Sigmoid colon (tissue), 7 donors: ENCODE measurements around the gene FASTK. TPM values are rescaled to one million over a fixed set of nuclear protein-coding genes. Genes with fewer than 3 reads are reported as not detected.
A peak's percentile ranks its signal among the peaks of the same experiment; 100 is the strongest.

Source experiments
- DNase-seq: peaks from one replicate; pipeline ENCODE4 v3.0.0-alpha.2; 2019
- H3K27ac ChIP-seq, 4 donors: fragments of 200-600 bp; sonication (generic); one replicate each; pipeline ENCODE4 v1.5.1; 2016 to 2019; ENCODE audit warnings: mild to moderate bottlenecking in 1 of 4
- H3K27me3 ChIP-seq, 3 donors: fragments of 200-600 bp; sonication (generic); one replicate each; pipeline ENCODE4 v1.5.1; 2019; ENCODE audit warnings: mild to moderate bottlenecking in 1 of 3
- H3K36me3 ChIP-seq, 4 donors: fragments of 200-600 bp; sonication (generic); one replicate each; pipeline ENCODE4 v1.5.1; 2016 to 2019
- H3K4me1 ChIP-seq, 4 donors: fragments of 200-600 bp; sonication (generic); one replicate each; pipeline ENCODE4 v1.5.1; 2017 to 2019
- H3K4me3 ChIP-seq, 4 donors: fragments of 200-600 bp; sonication (generic); one replicate each; pipeline ENCODE4 v1.5.1; 2017 to 2019; ENCODE audit warnings: mild to moderate bottlenecking in 2 of 4, moderate library complexity in 1 of 4
- H3K9me3 ChIP-seq, 4 donors: fragments of 200-600 bp in 3 of 4; sonication (generic) in 3 of 4; one replicate each; pipeline versions ENCODE4 v1.5.1 to v1.6.1; 2013 to 2019
- CTCF ChIP-seq, 4 experiments: fragments of 450-650 bp in 3 of 4; fragments of 200-600 bp in 1 of 4; IDR thresholded peaks; one replicate each; pipeline ENCODE4 v1.5.1; 2016 to 2019; ENCODE audit warnings: antibody characterized with exemption in 4 of 4, mild to moderate bottlenecking in 3 of 4, moderate library complexity in 2 of 4
- EP300 ChIP-seq, 4 donors: sonication (generic); formaldehyde crosslinking; IDR thresholded peaks; one replicate each; pipeline ENCODE4 v1.6.1; 2017; ENCODE audit warnings: antibody characterized with exemption in 4 of 4
- POLR2A ChIP-seq, 2 donors: fragments of 450-650 bp; IDR thresholded peaks; one replicate each; pipeline ENCODE4 v1.6.1; 2016; ENCODE audit warnings: antibody characterized with exemption in 2 of 2, mild to moderate bottlenecking in 2 of 2, moderate library complexity in 2 of 2
- POLR2AphosphoS5 ChIP-seq, 4 donors: sonication (generic); formaldehyde crosslinking; IDR thresholded peaks; one replicate each; pipeline ENCODE4 v1.6.1; 2017; ENCODE audit warnings: antibody characterized with exemption in 4 of 4
- WGBS, 2 donors: extraction: QIAGEN DNeasy Blood & Tissue Kit; methylation state at CpG; one replicate each; pipeline ENCODE4 v1.1.7; 2013; 5-methylcytosine and 5-hydroxymethylcytosine counted together
- intact Hi-C: fragments of 100-400 bp; cut with DNase I; formaldehyde crosslinking; loops from one replicate; pipeline ENCODE4 v1.15.1; 2023
- polyA plus RNA-seq, 3 donors: library from polyadenylated mRNA; stranded (reverse); fragments of 200-250 nt; gene quantifications; one replicate each; pipeline ENCODE4 v1.2.3, GENCODE V29; 2013
- total RNA-seq, 4 donors: library from RNA; depleted of rRNA; stranded (reverse); fragments of >200 nt; gene quantifications; one replicate each; pipeline ENCODE4 v1.1.0, GENCODE V29; 2016
- donor health status: healthy with polysubstance abuse.
- donor health status: Bipolar disorder and iron deficiency.
- donor health status: healthy.

FASTK gene
- total and polyA plus RNA-seq, 7 donors: 61.3 to 124 (median 65.0) TPM

GRCh38 chr7:151091988-151092387, 11.4 kb upstream of the FASTK start:
- Histone ChIP-seq H3K27me3 (no peaks in the 10 kb centered on the region), H3K36me3 (peaks cover 0 to 3% (median 1%) of the 10 kb centered on the region in 4 donors), H3K9me3 (no peaks in the 10 kb centered on the region), H3K4me1 (peaks cover 0 to 66% (median 53%) of the 10 kb centered on the region in 4 donors), H3K27ac (no peak overlapping the region), H3K4me3 (no peak overlapping the region)
- DNase-seq: no peak
- TF ChIP-seq POLR2AphosphoS5 (IDR thresholded peaks at IDR 0.05) (no peak), CTCF (IDR thresholded peaks at IDR 0.05) (no peak), EP300 (IDR thresholded peaks at IDR 0.05) (no peak), POLR2A (IDR thresholded peaks at IDR 0.05) (no peak)
- 91 to 94% methylated on average over 14 of the region's 14 CpGs for WGBS, 2 donors
- intact Hi-C loops: no loop called here

- peak overlapping the region in 2 of 4 donors; percentile 86 to 96 for H3K27ac ChIP-seq
- no peak for TF ChIP-seq POLR2A (IDR thresholded peaks at IDR 0.05)
- TF ChIP-seq CTCF (IDR thresholded peaks at IDR 0.05): peak in 2 of 4 experiments; percentile 30 to 31
- no peaks in the 10 kb centered on the region for H3K27me3 ChIP-seq
- no peak overlapping the region for H3K4me3 ChIP-seq
- DNase-seq: no peak
- peaks cover 0 to 3% (median 1%) of the 10 kb centered on the region in 4 donors for H3K36me3 ChIP-seq
- peaks cover 0 to 66% (median 53%) of the 10 kb centered on the region in 4 donors for H3K4me1 ChIP-seq
- 38 to 58% methylated on average over 6 of the region's 6 CpGs for WGBS, 2 donors
- H3K9me3 ChIP-seq: no peaks in the 10 kb centered on the region
- intact Hi-C loops: no loop called here
Observed at GRCh38 chr7:151091431-151091830, 10.8 kb upstream of the FASTK start.

GRCh38 chr7:151091003-151091402, 10.4 kb upstream of the FASTK start:
- DNase-seq: no peak
- Histone ChIP-seq H3K4me1 (peaks cover 0 to 66% (median 53%) of the 10 kb centered on the region in 4 donors), H3K36me3 (peaks cover 0 to 3% (median 1%) of the 10 kb centered on the region in 4 donors), H3K9me3 (no peaks in the 10 kb centered on the region), H3K27me3 (no peaks in the 10 kb centered on the region), H3K27ac (peak overlapping the region in 3 of 4 donors; percentile 86 to 96 (median 89)), H3K4me3 (no peak overlapping the region)
- intact Hi-C loops: no loop called here
- TF ChIP-seq POLR2AphosphoS5 (IDR thresholded peaks at IDR 0.05): no peak
- WGBS, 2 donors: 91% methylated on average over 7 of the region's 7 CpGs

GRCh38 chr7:151089893-151090730, 9.5 kb upstream of the FASTK start:
- Histone ChIP-seq H3K4me3 (peak overlapping the region in 3 of 4 donors; percentile 35 to 89 (median 65)), H3K27me3 (no peaks in the 10 kb centered on the region), H3K9me3 (no peaks in the 10 kb centered on the region), H3K4me1 (peaks cover 0 to 71% (median 57%) of the 10 kb centered on the region in 4 donors), H3K27ac (peak overlapping the region; percentile 86 to 96 (median 88)), H3K36me3 (peaks cover 0 to 3% (median 1%) of the 10 kb centered on the region in 4 donors)
- TF ChIP-seq EP300 (IDR thresholded peaks at IDR 0.05): no peak
- TF ChIP-seq POLR2AphosphoS5 (IDR thresholded peaks at IDR 0.05): no peak
- no peak for TF ChIP-seq CTCF (IDR thresholded peaks at IDR 0.05)
- TF ChIP-seq POLR2A (IDR thresholded peaks at IDR 0.05): no peak
- no peak for DNase-seq
- intact Hi-C loops: loop anchor here (5.0 kb wide), 1 partner anchor 113 kb away; the partner anchor contains the start of gene KCNH2
- 85 to 88% methylated on average over 22 of the region's 22 CpGs for WGBS, 2 donors
